HepG2 (cell line): ENCODE measurements around the gene CFAP54. TPM values are rescaled to one million over a fixed set of nuclear protein-coding genes. Genes with fewer than 3 reads are reported as not detected.
A peak's percentile ranks its signal among the peaks of the same experiment; 100 is the strongest.

ENCODE experiments used
- ARNT ChIP-seq: fragments of 450-650 bp; IDR thresholded peaks from 2 replicates; pipeline ENCODE4 v1.6.1; 2017
- HNRNPL ChIP-seq: fragments of 200-400 bp; formaldehyde crosslinking; IDR thresholded peaks from 2 replicates; pipeline ENCODE4 v1.6.1; 2017; ENCODE audit warnings: mild to moderate bottlenecking, low read depth, low read length
- MLXIP ChIP-seq: sonication (generic); formaldehyde crosslinking; IDR thresholded peaks from 2 replicates; pipeline ENCODE4 v1.9.0; 2021; ENCODE audit warnings: missing genetic modification reagents, borderline replicate concordance
- NFYC ChIP-seq: IDR thresholded peaks from 2 replicates; pipeline ENCODE4 v1.6.1; 2016; ENCODE audit warnings: missing genetic modification reagents, missing compliant biosample characterization
- PHF5A ChIP-seq: IDR thresholded peaks from one replicate; pipeline ENCODE4 v1.6.1; 2018; ENCODE audit warnings: low read depth, missing genetic modification reagents; ENCODE audit not compliant: unreplicated experiment
- SRSF4 ChIP-seq: fragments of 200-400 bp; formaldehyde crosslinking; IDR thresholded peaks from one replicate; pipeline ENCODE4 v1.6.1; 2018; ENCODE audit warnings: mild to moderate bottlenecking, low read depth, low read length, moderate library complexity; ENCODE audit not compliant: poor library complexity, severe bottlenecking
- TCF12 ChIP-seq, 2 experiments: fragments of 450-650 bp in 1 of 2; sonication (generic) in 1 of 2; formaldehyde crosslinking in 1 of 2; IDR thresholded peaks; 2 replicates each; pipeline versions ENCODE4 v1.6.1 to v1.8.0; 2017 to 2022; ENCODE audit warnings: antibody characterized with exemption in 1 of 2, mild to moderate bottlenecking in 1 of 2, missing genetic modification reagents in 1 of 2, moderate library complexity in 1 of 2
- YEATS2 ChIP-seq: sonication (generic); formaldehyde crosslinking; IDR thresholded peaks from 2 replicates; pipeline ENCODE4 v1.4.0; 2020; ENCODE audit warnings: missing genetic modification reagents, borderline replicate concordance
- ZBTB37 ChIP-seq: sonication (generic); formaldehyde crosslinking; IDR thresholded peaks from 2 replicates; pipeline ENCODE4 v1.4.0; 2020; ENCODE audit warnings: mild to moderate bottlenecking, missing genetic modification reagents
- ZFP1 ChIP-seq: IDR thresholded peaks from 2 replicates; pipeline ENCODE4 v1.6.1; 2016
- ZNF839 ChIP-seq: sonication (generic); formaldehyde crosslinking; IDR thresholded peaks from 2 replicates; pipeline ENCODE4 v1.4.0; 2020; ENCODE audit warnings: missing genetic modification reagents, mild to moderate bottlenecking, borderline replicate concordance
- polyA plus RNA-seq, 8 experiments: library from polyadenylated mRNA; depleted of rRNA in 3 of 8; stranded (reverse) in 7 of 8; unstranded in 1 of 8; fragments of >200 nt; fragmentation: Illumina TruSeq in 4 of 8; extraction: Trizol in 4 of 8; gene quantifications; 2 replicates each; pipeline versions ENCODE4 v1.2.1 to v1.2.3, GENCODE V29; 2011 to 2016; ENCODE audit warnings: low read depth in 4 of 8, missing spikeins in 1 of 8, mixed read lengths in 1 of 8; ENCODE audit not compliant: insufficient read depth in 1 of 8
- total RNA-seq, 5 experiments: library from RNA; depleted of rRNA; stranded (reverse); fragments of >200 nt; fragmentation: Illumina TruSeq; extraction: Trizol; gene quantifications; 2 replicates each; pipeline ENCODE4 v1.2.3, GENCODE V29; 2016; ENCODE audit warnings: low read depth in 1 of 5
- TF ChIP-seq, protein P1 (sequence below), 2 experiments: IDR thresholded peaks; 2 replicates each; pipeline ENCODE4 v1.6.1; 2011 to 2012; ENCODE audit warnings: low read length in 2 of 2, borderline replicate concordance in 1 of 2, low read depth in 1 of 2, mild to moderate bottlenecking in 1 of 2, moderate library complexity in 1 of 2
- TF ChIP-seq, protein P2 (sequence below): sonication (generic); formaldehyde crosslinking; IDR thresholded peaks from 2 replicates; pipeline ENCODE4 v1.9.0; 2021; ENCODE audit warnings: mild to moderate bottlenecking, missing genetic modification reagents

CFAP54 gene
- total and polyA plus RNA-seq, 2 of the 13 experiments (the other 11 are each of a cell fraction or from before 2014, with no cell fraction given), result not detected

GRCh38 chr12:96489392-96490056, at the start of gene CFAP54 (continued):
- TF ChIP-seq, protein P1, sequence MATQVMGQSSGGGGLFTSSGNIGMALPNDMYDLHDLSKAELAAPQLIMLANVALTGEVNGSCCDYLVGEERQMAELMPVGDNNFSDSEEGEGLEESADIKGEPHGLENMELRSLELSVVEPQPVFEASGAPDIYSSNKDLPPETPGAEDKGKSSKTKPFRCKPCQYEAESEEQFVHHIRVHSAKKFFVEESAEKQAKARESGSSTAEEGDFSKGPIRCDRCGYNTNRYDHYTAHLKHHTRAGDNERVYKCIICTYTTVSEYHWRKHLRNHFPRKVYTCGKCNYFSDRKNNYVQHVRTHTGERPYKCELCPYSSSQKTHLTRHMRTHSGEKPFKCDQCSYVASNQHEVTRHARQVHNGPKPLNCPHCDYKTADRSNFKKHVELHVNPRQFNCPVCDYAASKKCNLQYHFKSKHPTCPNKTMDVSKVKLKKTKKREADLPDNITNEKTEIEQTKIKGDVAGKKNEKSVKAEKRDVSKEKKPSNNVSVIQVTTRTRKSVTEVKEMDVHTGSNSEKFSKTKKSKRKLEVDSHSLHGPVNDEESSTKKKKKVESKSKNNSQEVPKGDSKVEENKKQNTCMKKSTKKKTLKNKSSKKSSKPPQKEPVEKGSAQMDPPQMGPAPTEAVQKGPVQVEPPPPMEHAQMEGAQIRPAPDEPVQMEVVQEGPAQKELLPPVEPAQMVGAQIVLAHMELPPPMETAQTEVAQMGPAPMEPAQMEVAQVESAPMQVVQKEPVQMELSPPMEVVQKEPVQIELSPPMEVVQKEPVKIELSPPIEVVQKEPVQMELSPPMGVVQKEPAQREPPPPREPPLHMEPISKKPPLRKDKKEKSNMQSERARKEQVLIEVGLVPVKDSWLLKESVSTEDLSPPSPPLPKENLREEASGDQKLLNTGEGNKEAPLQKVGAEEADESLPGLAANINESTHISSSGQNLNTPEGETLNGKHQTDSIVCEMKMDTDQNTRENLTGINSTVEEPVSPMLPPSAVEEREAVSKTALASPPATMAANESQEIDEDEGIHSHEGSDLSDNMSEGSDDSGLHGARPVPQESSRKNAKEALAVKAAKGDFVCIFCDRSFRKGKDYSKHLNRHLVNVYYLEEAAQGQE (IDR thresholded peaks at IDR 0.05; ENCODE audit: borderline replicate concordance in 1 of 2, low read depth in 1 of 2, low read length in 2 of 2), result no peak
- TF ChIP-seq, protein P2, sequence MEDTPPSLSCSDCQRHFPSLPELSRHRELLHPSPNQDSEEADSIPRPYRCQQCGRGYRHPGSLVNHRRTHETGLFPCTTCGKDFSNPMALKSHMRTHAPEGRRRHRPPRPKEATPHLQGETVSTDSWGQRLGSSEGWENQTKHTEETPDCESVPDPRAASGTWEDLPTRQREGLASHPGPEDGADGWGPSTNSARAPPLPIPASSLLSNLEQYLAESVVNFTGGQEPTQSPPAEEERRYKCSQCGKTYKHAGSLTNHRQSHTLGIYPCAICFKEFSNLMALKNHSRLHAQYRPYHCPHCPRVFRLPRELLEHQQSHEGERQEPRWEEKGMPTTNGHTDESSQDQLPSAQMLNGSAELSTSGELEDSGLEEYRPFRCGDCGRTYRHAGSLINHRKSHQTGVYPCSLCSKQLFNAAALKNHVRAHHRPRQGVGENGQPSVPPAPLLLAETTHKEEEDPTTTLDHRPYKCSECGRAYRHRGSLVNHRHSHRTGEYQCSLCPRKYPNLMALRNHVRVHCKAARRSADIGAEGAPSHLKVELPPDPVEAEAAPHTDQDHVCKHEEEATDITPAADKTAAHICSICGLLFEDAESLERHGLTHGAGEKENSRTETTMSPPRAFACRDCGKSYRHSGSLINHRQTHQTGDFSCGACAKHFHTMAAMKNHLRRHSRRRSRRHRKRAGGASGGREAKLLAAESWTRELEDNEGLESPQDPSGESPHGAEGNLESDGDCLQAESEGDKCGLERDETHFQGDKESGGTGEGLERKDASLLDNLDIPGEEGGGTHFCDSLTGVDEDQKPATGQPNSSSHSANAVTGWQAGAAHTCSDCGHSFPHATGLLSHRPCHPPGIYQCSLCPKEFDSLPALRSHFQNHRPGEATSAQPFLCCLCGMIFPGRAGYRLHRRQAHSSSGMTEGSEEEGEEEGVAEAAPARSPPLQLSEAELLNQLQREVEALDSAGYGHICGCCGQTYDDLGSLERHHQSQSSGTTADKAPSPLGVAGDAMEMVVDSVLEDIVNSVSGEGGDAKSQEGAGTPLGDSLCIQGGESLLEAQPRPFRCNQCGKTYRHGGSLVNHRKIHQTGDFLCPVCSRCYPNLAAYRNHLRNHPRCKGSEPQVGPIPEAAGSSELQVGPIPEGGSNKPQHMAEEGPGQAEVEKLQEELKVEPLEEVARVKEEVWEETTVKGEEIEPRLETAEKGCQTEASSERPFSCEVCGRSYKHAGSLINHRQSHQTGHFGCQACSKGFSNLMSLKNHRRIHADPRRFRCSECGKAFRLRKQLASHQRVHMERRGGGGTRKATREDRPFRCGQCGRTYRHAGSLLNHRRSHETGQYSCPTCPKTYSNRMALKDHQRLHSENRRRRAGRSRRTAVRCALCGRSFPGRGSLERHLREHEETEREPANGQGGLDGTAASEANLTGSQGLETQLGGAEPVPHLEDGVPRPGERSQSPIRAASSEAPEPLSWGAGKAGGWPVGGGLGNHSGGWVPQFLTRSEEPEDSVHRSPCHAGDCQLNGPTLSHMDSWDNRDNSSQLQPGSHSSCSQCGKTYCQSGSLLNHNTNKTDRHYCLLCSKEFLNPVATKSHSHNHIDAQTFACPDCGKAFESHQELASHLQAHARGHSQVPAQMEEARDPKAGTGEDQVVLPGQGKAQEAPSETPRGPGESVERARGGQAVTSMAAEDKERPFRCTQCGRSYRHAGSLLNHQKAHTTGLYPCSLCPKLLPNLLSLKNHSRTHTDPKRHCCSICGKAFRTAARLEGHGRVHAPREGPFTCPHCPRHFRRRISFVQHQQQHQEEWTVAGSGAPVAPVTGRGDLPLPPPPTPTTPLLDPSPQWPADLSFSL (CRISPR knock-in tag), result no peak
- no peak for TF ChIP-seq ARNT
- TF ChIP-seq HNRNPL, result no peak
- 0 out of 2 replicates have a peak, but pooled peaks have one; percentile 51 for TF ChIP-seq ZNF839 (CRISPR knock-in tag)
- no peak for TF ChIP-seq PHF5A (CRISPR knock-in tag)
- TF ChIP-seq ZFP1 (CRISPR knock-in tag), result no peak
- TF ChIP-seq TCF12 (IDR thresholded peaks at IDR 0.05), result no peak
- TF ChIP-seq TCF12 (CRISPR knock-in tag; IDR thresholded peaks at IDR 0.05), result no peak
- no peak for TF ChIP-seq MLXIP (CRISPR knock-in tag)
- TF ChIP-seq YEATS2, result no peak; the same call in 1 of the 2 replicates
- no peak for TF ChIP-seq ZBTB37 (CRISPR knock-in tag)
- no peak for TF ChIP-seq NFYC (CRISPR knock-in tag)
- no peak for TF ChIP-seq SRSF4
